Renal pelvis (tissue), 4 donors: ENCODE data around the gene CGB1. TPM values are rescaled to one million over a fixed set of nuclear protein-coding genes. Genes with fewer than 3 reads are reported as not detected.
"Not testable (repeated sequence)": the region's sequence is repeated elsewhere in the genome, so short reads cannot be mapped to it uniquely, and the experiment has no call there.

ENCODE experiments used
- DNase-seq: peaks from one replicate; pipeline ENCODE4 v3.0.0-alpha.2; 2013
- polyA plus RNA-seq, 3 donors: library from polyadenylated mRNA; unstranded; fragments of 120-200 nt; gene quantifications; one replicate each; pipeline ENCODE4 v1.2.1, GENCODE V29; 2013; ENCODE audit not compliant: insufficient read length in 3 of 3

CGB1 gene
- polyA plus RNA-seq, 3 donors = not detected

DNA sequence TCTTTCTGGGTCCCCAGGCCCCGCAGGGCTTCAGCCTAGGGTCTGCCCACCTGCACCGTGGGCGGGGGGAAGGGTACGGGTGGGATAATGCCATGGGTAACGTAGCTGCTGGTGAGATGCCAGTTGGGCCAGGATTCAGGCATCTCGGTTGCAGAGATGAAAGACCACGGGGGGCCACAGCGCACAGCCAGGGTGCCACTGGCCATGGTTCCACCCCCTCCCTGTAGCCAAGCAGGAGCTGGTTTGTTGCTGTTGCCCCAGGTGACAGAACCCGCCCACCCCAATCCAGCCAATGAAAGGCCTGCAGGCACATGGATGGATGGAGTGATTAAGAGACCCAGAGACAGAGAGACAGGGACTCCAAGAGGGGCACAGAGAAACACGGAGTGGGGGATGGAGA is 21.9 kb upstream of the CGB1 start:
- DNase-seq = no peak

DNA sequence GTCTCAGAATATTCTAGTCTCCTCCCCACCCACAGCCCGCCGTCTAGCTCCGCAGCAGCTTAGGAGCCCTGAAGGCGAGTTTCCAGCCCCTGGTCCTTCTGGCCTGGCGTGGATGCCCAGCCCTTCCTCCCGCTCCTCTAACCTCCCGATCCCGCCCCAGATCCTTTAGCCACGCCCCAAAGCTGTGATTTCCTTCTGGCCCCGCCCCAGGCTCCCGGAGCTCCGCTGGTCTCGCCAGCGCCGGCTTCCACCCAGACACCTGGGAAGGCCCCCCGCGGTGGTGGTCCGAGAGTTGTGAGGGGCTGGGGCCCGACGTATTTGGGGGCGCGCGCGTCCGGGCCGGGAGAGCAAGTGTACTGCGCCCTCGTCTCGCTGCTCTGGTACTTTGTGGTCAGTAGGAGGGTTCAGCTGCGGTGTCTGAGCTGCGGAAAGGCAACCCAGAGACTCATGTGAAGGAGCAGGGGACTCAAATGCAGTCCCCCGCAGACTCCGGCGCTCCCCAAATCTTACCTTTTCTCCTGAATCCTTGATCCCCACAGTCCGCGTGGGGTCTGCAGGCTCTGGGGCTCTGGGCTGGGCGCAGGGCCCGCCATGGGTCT is 21.0 kb upstream of the CGB1 start, which contains the start of gene CGB7:
TSS of gene CGB7 (minus strand) at position 114 of the 599 bp plus-strand sequence. CDS start 2,374 bp downstream, outside the sequence.
- peak; percentile 65 for DNase-seq

DNA sequence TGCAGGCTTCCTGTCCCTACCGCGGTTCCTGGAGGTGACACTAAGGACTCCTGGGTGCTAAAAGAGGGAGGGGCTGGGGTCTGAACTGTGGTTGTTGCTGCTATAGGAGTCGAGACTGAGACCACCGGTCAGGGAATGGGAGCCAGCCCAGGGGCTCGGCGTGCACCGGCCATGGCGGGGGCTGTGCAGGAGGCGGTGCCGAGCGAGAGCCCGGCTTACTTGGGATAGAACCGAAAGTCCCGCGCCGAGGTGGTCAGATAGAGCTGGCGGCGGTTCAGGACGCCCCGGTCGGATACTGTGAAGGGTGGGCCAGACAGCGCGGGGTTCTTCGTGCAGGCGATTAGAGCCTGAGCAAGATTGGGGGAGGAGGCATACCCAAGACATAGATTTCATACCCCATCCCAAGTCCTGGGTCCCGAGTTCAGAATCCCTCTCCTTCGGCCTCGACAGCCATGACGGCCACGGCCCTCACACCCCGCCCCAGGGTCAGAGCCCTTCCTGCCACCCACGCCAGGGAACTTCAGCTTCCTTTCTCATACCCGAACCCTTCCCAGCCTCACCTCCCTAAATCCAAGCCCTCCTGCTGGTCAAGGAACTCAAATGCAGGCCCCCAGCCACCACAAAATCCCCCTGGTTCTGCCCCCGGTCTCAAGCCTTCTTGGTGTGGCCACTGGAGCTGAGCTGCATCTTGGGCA is 20.4 kb upstream of the CGB1 start:
- not testable (repeated sequence) for DNase-seq

DNA sequence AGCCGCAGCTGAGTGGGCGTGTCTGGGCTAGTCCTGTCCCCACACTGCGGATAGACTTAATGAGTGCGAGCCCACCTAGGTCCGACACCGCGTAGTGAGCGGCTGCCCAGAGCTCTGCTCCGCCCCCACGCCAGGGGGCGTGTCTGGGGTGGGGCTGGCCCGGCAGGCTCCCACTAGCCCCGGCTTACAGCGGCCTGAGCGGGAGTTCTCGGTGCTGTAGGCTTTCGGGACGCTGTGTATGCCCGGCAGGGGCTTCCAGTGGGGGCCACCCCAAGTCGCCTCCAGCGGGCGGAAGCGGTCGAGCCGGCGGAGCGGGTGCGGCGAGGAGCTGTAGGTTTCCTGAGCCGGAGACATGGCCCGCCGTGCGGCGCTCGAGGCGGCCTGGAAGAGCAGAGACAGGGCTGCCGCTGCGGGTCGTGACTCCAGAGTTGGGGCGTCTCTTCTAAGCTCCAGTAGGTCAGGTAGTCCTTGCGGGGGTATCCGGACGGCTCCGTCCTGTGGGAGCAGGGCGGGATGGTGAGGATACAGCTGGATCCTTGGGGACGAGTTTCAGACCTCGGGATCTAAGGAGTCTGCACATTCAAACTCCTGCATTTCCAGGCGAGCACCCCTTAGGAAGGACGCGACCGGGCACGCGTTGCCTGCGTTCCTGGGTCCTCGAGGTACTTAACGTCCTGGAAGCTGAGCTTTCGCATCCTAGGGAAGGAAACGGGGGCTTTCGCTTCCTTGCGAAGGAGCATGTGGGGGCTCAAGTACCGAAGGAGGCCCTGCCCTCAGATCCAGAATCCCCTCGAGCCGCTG is 19.6 kb upstream of the CGB1 start:
- DNase-seq = peak; percentile 28

DNA sequence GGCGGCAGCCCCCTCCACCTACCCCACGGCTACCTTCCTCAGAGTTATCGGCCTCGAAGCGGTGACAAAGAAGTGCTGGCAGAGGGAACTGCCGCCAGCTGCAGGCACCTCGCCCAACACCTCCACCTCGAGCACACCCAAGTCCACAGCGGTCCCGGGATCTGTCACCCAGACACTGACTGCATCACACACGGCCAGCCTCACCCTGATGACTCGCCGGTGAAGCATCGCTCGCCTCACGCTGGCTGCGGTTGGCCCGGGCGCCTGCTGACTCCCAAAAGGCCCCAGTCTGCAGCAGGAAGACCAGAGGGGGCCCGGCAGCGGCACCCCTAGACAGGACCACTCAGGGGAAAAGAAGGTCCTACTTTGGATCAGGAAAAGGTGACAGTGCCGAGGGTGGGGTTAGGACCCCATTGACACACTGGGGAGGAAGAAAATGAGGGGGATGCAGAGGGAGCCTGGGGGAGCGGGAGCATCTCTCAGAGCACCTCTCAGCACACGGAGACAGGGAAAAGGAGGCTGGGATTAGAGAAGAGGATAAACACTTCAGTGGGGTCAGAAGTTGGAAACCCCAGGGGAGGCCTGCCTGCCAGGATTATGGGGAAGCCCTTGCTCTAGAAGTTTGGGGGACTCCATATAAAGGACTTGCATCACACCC is 13.8 kb upstream of the CGB1 start:
- DNase-seq = not testable (repeated sequence)

DNA sequence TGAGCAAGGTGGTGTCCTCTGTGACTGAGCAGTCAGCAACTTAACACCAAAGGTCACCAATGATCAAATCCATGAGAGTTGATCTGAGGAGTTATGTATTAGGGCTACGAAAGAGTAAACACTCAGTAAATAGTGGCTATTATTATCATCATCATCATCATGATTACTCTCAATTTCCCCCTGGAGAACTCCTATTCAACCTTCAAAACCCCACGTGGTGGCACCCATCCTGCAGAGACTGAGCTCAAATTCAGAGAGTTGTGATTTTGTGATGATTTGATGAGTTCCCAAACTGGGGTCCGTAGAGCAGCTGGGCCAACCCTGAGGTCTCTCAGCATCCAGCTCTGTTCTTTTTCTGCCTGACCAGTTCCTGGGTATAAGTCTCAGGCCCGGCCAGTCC is 13.1 kb upstream of the CGB1 start:
- not testable (repeated sequence) for DNase-seq

DNA sequence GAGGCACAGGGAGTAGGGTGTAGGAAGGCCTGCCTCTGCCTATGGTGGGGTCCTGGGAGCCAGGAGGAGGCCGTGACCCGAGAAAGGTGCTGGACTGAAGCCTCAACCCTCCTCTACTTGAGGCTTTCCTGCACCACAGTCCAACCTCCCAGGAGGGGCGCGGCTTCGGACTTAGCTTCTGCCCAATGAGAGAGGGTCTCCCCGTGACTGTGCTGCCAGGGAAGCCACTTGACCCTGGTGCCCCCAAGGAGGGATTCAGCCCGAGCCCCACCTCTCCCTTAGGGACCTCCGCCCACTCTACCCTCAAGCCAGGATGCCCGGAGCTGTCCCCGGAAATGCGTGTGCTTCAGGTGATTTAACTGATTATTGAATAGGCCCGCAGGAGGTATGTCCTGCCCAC is 12.3 kb upstream of the CGB1 start, which contains the start of gene CGB8:
TSS of gene CGB8 (minus strand) at position 101 of the 400 bp plus-strand sequence. CDS start 372 bp downstream, outside the sequence.
- DNase-seq = not testable (repeated sequence)

DNA sequence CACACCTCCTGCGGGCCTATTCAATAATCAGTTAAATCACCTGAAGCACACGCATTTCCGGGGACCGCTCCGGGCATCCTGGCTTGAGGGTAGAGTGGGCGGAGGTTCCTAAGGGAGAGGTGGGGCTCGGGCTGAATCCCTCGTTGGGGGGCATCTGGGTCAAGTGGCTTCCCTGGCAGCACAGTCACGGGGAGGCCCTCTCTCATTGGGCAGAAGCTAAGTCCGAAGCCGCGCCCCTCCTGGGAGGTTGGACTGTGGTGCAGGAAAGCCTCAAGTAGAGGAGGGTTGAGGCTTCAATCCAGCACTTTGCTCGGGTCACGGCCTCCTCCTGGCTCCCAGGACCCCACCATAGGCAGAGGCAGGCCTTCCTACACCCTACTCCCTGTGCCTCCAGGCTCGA is 6.9 kb upstream of the CGB1 start, which contains the start of gene CGB5:
TSS of gene CGB5 (plus strand) at position 301 of the 400 bp plus-strand sequence. CDS start 362 bp downstream, outside the sequence.
- DNase-seq = not testable (repeated sequence)

DNA sequence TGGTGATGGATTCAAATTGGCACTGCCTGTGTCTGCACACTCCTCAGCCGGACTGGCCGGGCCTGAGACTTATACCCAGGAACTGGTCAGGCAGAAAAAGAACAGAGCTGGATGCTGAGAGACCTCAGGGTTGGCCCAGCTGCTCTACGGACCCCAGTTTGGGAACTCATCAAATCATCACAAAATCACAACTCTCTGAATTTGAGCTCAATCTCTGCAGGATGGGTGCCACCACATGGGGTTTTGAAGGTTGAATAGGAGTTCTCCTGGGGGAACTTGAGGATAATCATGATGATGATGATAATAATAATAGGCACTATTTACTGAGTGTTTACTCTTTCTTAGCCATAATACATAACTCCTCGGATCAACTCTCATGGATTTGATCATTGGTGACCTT is 6.0 kb upstream of the CGB1 start:
- not testable (repeated sequence) for DNase-seq

DNA sequence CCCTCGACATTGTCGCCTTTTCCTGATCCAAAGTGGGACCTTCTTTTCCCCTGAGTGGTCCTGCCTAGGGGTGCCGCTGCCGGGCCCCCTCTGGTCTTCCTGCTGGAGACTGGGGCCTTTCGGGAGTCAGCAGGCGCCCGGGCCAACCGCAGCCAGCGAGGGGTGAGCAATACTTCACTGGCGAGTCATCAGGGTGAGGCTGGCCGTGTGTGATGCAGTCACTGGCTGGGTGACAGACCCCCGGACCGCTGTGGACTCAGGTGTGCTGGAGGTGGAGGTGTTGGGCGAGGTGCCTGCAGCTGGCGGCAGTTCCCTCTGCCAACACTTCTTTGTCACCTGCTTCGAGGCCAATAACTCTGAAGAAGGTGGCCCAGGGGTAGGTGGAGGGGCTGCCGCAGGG is 5.5 kb upstream of the CGB1 start:
- no peak for DNase-seq

DNA sequence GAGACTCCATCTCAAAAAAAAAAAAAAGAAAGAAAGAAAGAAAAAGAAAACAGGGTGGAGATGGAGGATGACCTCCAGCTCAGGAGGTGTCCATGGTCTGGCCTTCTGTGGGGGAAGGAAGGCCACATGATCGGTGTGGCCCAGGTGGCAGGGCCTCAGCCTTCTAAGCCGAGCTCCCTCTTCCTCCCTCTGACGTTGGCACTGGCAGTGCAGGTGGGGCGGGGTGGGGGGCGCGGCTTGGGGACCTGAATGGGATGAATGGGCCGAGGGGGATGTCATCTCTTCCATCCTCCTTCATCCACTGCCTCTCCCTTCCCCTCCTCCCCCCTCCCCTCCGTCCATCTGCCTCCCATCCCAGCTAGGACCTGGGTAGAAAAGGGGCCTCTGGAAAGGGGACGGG is 3.0 kb upstream of the CGB1 start:
- DNase-seq = not testable (repeated sequence)

DNA sequence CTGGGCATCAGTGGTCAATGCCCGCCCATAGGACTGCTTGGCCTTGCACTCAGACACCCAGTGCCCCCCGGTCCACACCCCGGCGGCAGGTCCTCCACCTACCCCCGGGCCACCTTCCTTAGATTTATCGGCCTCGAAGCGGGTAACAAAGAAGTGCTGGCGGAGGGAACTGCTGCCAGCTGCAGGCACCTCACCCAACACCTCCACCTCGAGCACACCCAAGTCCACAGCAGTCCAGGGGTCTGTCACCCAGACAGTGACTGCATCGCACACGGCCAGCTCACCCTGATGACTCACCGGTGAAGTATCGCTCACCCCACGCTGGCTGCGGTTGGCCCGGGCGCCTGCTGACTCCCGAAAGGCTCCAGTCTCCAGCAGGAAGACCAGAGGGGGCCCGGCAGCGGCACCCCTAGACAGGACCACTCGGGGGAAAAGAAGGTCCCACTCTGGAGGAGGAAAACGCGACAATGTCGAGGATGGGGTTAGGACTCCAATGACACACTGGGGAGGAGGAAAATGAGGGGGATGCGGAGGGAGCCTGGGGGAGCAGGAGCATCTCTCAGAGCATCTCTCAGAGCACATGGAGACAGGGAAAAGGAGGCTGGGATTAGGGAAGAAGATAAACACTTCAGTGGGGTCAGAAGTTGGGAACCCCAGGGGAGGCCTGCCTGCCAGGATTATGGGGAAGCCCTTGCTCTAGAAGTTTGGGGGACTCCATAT is 2.0 kb upstream of the CGB1 start:
- DNase-seq = not testable (repeated sequence)

DNA sequence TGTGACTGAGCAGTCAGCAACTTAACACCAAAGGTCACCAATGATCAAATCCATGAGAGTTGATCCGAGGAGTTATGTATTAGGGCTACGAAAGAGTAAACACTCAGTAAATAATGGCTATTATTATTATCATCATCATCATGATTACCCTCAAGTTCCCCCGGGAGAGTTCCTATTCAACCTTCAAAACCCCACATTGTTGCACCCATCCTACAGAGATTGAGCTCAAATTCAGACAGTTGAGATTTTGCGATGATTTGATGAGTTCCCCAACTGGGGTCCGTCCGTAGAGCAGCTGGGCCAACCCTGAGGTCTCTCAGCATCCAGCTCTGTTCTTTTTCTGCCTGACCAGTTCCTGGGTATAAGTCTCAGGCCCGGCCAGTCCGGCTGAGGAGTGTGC is 1.4 kb upstream of the CGB1 start:
- DNase-seq = not testable (repeated sequence)

DNA sequence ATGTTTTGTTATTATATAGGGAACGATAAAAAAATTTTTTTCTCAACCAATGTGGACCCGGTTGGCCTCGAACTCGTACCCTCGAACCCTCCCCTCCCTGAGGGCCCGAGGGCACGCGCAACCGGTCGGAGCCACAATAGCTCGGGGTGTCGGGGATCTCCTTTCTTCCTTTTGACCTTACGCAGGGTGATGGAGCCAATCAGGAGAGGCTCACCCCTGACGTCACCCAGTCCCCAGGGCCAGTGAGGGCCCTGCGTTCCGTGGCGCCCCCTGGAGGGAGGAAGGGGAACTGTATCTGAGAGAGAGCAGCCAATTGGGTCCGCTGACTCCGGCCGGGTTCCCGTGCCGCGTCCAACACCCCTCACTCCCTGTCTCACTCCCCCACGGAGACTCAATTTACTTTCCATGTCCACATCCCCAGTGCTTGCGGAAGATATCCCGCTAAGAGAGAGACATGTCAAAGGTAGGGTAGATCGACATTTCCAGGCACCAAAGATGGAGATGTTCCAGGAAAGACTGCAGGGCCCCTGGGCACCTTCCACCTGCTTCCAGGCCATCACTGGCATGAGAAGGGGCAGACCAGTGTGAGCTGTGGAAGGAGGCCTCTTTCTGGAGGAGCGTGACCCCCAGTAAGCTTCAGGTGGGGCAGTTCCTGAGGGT is 4.9 kb downstream of the CGB1 start, which contains the start of gene CGB2:
TSS of gene CGB2 (plus strand) at position 249 of the 660 bp plus-strand sequence. CDS start at position 455, 206 bp downstream.
- not testable (repeated sequence) for DNase-seq

DNA sequence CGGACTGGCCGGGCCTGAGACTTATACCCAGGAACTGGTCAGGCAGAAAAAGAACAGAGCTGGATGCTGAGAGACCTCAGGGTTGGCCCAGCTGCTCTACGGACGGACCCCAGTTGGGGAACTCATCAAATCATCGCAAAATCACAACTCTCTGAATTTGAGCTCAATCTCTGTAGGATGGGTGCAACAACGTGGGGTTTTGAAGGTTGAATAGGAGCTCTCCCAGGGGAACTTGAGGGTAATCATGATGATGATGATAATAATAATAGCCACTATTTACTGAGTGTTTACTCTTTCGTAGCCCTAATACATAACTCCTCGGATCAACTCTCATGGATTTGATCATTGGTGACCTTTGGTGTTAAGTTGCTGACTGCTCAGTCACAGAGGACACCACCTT is 6.4 kb downstream of the CGB1 start:
- DNase-seq = not testable (repeated sequence)

DNA sequence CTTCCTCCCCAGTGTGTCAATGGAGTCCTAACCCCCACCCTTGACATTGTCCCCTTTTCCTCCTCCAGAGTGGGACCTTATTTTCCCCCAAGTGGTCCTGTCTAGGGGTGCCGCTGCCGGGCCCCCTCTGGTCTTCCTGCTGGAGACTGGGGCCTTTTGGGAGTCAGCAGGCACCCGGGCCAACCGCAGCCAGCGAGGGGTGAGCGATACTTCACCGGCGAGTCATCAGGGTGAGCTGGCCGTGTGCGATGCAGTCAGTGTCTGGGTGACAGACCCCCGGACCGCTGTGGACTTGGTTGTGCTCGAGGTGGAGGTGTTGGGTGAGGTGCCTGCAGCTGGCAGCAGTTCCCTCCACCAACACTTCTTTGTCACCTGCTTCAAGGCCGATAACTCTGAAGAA is 6.9 kb downstream of the CGB1 start:
- not testable (repeated sequence) for DNase-seq

DNA sequence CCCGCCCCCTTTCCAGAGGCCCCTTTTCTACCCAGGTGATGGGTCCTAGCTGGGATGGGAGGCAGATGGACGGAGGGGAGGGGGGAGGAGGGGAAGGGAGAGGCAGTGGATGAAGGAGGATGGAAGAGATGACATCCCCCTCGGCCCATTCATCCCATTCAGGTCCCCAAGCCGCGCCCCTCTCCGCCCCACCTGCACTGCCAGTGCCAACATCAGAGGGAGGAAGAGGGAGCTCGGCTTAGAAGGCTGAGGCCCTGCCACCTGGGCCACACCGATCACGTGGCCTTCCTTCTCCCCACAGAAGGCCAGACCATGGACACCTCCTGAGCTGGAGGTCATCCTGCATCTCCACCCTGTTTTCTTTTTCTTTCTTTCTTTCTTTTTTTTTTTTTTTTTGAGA is 8.0 kb downstream of the CGB1 start:
- not testable (repeated sequence) for DNase-seq

DNA sequence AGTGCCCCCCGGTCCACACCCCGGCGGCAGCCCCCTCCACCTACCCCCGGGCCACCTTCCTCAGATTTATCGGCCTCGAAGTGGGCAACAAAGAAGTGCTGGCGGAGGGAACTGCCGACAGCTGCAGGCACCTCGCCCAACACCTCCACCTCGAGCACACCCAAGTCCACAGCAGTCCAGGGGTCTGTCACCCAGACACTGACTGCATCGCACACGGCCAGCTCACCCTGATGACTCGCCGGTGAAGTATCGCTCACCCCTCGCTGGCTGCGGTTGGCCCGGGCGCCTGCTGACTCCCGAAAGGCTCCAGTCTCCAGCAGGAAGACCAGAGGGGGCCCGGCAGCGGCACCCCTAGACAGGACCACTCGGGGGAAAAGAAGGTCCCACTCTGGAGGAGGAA is 11.1 kb downstream of the CGB1 start:
- DNase-seq = not testable (repeated sequence)

DNA sequence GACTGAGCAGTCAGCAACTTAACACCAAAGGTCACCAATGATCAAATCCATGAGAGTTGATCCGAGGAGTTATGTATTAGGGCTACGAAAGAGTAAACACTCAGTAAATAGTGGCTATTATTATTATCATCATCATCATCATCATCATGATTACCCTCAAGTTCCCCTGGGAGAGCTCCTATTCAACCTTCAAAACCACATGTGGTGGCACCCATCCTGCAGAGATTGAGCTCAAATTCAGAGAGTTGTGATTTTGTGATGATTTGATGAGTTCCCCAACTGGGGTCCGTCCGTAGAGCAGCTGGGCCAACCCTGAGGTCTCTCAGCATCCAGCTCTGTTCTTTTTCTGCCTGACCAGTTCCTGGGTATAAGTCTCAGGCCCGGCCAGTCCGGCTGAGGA is 11.6 kb downstream of the CGB1 start:
- DNase-seq = not testable (repeated sequence)

DNA sequence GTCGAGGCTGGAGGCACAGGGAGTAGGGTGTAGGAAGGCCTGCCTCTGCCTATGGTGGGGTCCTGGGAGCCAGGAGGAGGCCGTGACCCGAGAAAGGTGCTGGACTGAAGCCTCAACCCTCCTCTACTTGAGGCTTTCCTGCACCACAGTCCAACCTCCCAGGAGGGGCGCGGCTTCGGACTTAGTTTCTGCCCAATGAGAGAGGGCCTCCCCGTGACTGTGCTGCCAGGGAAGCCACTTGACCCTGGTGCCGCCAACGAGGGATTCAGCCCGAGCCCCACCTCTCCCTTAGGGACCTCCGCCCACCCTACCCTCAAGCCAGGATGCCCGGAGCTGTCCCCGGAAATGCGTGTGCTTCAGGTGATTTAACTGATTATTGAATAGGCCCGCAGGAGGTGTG is 12.5 kb downstream of the CGB1 start, which contains the start of gene CGB3:
TSS of gene CGB3 (minus strand) at position 101 of the 400 bp plus-strand sequence. CDS start 362 bp downstream, outside the sequence.
- not testable (repeated sequence) for DNase-seq
